Activated CD4-positive, alpha-beta T cell treated with anti-CD3 and anti-CD28 coated beads, Interleukin-2, amount 50 U/mL, for 1 hour (primary cell): ENCODE data around the gene DNLZ.
"Not testable (repeated sequence)": the region's sequence is repeated elsewhere in the genome, so short reads cannot be mapped to it uniquely, and the experiment has no call there.

ENCODE experiments used
- DNase-seq: peaks from one replicate; pipeline ENCODE4 v3.0.0-alpha.2; 2020

DNLZ gene

GRCh38 chr9:136363106-136363948 lies at the start of gene DNLZ:
DNLZ (minus strand) TSS chr9:136363744; CDS start chr9:136363714, 30 bp downstream.
- peak; percentile 92 for DNase-seq

DNA sequence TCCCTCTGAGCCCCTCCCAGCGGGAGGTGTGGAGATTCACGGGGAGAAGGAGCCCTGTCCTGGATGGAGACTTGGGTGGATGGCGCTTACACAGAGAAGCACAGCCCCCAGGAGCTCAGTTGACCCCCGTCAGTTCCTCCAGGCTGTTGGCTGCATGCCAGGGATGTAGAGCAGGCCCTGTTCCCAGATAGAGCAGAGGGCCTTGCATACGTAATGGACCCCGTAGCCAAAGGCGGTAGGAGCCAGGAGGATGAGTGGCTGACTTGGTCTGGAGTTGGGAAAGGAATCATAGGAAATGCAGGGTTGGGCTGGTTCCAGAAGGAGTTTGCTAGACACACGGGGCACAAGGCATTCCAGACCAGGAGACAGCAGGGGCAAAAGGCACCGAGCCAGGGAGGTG lies 49.4 kb upstream of the DNLZ start:
- DNase-seq: no peak

- DNase-seq: no peak
Measured at GRCh38 chr9:136411378-136411777, 47.8 kb upstream of the DNLZ start.

DNA sequence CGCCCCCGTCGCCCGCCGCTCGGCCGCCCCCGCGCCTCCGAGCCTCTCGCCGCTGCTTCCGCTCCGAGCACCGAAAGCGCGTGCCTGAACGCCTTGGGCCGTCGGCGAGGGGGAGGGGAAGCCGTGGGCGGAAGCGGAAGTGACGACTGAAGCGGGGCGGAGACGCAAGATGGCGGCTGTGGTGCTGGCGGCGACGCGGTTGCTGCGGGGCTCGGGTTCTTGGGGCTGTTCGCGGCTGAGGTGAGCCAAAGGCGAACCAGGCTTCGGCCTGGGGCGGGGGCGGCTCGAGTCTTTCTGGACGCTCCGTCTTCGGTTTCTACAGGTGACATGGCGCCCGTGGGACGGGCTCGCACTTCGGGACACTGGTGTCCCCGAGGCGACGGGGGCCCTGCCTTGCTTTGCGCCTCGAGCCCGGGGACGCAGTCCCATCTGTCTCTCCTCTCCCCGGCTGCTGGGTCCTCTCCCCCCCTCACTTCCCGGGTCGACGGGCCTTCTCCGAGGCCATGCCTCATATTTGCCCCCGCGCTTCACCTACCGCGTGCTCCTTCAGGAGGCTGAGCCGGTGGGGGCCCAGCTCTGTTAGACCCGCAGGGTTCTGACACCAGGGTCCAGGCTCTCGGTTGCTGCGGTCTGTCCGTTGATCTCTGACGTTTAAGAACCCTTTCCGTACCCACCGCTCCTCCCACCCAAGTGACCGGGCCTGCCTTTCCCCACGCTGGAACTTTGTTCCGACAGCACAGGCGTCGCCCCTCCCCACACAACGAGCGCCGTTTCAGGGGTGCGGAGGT lies 47.1 kb upstream of the DNLZ start, which contains the start of the genes ENTR1 and PMPCA:
Gene ENTR1 (minus strand): TSS at position 115 of the 788 bp plus-strand sequence. CDS start 217 bp downstream, outside the sequence.
Gene PMPCA (plus strand): TSS at position 159 of the 788 bp plus-strand sequence. CDS start 11 bp downstream, at position 170.
- peak; percentile 94 for DNase-seq

- peak; percentile 25 for DNase-seq
Measured at GRCh38 chr9:136409557-136410455, 46.3 kb upstream of the DNLZ start.

DNA sequence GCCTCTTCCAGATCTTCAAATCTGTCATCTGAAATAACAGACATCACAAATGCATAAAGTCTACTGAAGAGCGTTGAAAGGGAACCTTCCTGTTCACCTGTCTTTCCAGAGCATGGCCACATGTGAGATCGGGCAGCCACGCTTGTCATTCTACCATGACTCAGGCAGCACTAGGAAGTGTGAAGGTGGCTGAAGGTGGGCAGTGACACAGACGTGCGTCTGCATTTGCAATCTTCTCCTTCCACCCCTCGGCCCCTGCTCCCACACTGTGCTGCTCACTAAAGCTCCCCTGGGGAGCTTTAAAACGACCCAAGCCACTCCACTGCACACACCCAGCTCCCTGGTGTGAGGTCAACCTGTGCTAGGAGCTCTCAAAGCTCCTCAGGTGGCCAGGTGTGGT lies 44.4 kb upstream of the DNLZ start:
- DNase-seq: no peak

DNA sequence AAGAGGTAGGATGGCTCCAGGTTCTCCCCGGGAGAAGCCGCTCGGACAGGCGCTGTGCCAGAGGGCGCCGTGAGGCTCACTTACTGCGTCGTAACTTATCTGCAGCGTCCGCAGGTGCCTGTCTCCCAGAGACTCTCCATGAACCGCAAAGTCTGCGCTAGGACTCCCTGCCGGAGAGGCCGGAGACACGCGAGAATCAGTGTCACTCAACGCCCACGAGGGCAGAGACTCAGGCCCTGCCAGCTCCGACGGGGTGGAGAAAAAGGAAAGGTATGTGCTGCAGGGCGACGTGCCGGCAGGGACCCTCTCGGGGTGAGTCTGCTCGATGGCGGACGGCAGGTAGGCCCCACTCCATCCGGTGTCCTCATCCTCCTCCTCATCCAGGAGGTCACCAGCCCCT lies 43.5 kb upstream of the DNLZ start:
- DNase-seq: not testable (repeated sequence)

GRCh38 chr9:136405904-136406303 lies 42.4 kb upstream of the DNLZ start:
- not testable (repeated sequence) for DNase-seq

GRCh38 chr9:136405481-136405880 lies 41.9 kb upstream of the DNLZ start:
- no peak for DNase-seq

- no peak for DNase-seq
Measured at GRCh38 chr9:136404801-136405136, 41.2 kb upstream of the DNLZ start.

DNA sequence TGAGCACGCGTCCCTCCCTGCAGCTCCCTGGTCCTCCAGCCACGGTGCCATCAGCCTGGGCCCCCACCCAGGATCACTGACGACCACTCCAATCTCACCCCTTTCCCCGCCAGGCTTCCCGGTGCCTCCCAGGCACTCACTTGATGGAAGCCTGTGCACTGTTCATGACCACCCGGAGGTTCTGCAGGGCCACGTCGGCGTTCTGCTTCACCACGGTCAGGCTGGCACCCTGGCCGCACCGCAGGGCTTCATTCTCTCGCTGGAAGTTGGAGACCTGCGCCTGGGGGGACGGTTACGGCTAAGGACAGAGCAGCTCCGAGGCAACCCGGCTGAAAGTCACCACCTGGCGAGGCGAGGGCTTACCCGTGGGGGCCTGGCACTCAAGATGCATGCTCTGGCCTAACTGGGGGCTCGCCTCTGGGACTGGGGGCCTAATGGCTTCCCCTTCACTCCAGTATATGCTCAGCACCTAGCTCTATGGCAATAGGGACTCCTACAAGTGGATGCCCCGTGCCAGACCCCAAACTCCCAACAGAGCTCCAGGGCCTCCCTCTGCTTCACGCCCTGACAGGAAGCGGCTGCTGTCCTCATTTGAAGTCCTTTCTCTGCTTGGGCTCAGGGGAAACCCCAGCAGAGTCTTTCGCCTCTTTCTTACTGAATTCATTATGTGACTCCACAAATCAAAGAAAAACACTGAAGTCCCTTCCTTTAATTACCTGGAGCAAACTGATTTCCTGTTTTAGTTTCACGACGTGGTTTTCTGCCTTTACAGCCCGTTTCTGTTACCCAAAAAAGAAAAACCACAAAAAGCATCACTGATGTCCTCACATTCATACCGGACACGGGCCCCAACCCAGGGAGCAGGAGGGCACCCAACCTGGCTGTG lies 40.6 kb upstream of the DNLZ start:
- no peak for DNase-seq

DNA sequence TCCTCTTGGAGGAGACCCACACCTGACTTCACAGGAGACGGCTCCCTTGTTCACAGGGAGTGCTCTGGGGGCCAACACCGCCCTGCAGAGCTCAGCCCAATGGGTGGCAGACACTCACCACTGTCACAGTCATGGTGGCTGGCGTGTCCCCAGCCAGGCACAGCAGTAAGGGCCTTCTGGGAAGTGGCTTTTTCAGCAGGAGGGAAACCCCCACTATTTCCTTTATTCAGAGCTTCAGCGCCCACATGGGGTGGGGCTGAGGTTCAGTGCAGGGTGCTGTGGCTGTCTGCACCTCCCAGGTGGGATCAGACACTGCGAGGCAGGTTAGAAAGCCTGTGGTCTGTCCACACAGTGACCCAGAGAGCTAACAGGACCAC lies 40.0 kb upstream of the DNLZ start:
- DNase-seq: peak; percentile 67

DNA sequence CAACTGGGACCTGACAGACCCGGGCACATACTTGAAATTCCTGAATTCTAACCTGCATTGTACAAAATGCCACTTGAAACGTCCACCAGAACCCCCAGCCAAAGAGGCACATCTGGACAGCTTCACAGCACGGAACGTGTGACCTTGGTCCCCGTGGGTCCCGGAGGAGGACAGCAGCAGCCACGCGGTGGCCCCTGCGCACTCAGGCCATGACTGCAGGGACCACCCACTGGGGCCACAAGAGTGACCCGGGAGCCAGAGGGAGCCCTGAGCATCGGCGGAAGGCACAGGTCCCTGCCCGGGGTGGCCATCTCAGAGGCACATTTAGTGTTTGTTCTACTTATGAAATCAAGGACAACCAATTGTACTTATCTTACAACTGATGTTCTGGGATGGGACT lies 38.5 kb upstream of the DNLZ start:
- DNase-seq: no peak

DNA sequence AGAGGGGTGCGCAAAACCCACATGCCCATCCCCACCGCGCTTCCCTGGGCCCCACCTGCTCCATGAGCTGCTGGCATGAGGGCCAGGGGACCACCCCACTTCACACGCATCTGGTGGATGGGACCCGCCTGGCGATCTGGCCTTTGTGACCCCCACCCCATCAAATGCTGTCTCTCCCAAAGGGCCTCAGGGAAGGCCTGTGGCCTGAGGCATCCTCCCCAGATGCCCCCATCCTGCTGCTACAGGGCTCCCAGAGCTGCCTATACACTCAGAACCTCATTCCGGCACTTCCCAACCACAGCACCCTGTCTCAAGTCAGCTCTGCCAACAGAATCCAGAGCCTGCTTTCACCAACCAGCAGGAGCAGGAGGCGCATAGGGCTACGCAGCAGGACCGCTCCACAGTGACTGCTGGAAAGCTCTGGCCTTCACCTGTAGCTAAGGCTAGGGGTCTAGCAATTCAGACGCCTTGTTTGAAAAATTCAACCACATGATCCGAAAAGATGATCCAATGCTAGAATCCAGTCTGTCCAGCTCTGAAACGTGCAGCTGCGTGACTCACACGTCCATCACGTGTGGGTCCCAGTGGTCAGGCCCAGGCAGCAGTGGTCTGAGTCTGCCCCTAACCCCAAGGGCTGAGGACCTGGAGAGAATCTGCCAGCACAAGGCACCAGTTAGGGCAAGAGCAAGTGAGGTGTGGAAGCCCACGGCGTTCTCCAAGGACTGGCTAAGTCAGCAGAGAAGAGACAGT lies 37.8 kb upstream of the DNLZ start:
- no peak for DNase-seq

- DNase-seq: peak; percentile 83
Measured at GRCh38 chr9:136400038-136400834, 36.7 kb upstream of the DNLZ start, which contains the start of gene SNAPC4. SNAPC4 (minus strand) TSS chr9:136400170; CDS start chr9:136398428, 1,742 bp downstream.

DNA sequence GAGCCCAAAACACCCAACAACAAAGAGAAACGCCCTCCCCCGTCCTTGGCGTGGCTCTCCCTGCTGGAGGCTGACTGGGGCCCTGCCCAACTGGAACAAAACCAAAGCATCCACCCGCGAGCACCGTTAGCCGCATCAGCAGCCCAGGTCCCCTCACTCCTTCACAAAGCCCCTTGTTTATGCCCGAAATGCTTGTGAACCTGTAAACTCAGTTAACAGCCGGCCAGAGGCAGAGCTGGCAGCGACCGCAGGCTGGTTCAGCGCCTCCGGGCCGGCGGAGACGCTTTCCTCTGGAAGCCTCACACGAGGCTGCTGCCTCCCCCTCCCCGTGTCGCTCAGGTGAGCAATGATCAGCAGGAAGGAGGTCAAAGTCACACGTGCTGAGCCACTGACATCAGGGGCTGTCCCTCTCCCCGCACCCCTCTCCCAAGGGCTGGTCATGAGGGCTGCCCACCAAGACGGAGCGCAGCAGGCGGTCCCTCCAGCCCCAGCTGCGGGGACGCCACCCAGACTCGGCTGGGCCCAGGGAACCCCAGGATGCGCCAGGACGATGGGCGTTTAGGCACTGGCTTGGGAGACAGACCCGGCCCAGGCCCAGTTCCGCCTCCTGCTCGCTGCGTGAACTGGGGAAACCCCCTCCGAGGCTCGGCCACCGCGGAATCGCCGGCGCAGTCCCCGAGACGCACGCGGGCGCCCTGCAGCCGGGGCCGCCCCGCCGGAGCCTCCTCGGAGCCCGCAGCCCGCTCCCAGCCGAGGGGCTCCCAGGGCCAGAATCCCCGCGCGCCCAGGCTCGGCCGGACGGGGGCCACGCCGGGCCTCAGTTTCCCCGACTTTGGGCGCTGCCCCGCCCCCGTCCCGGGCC lies 35.9 kb upstream of the DNLZ start:
- DNase-seq: peak; percentile 25

DNA sequence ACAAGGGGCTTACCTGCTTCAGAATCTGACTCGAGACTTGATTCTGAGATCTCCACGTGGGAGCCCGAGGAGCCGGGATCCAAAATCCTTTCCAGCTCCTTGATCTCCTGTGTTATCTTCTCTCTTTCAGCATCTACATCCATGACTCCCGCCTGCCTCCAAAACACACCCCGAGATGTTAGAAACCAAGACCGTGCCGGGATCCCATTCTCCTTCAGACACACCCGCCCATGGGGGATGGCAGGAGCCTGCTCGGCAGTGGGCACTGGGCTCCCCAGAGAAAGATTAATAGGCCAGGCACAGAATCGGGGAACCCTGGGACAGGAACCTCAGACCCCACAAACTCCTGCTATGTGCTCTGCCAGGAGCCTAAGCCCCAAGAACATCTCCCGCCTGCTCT lies 34.7 kb upstream of the DNLZ start:
- DNase-seq: no peak

DNA sequence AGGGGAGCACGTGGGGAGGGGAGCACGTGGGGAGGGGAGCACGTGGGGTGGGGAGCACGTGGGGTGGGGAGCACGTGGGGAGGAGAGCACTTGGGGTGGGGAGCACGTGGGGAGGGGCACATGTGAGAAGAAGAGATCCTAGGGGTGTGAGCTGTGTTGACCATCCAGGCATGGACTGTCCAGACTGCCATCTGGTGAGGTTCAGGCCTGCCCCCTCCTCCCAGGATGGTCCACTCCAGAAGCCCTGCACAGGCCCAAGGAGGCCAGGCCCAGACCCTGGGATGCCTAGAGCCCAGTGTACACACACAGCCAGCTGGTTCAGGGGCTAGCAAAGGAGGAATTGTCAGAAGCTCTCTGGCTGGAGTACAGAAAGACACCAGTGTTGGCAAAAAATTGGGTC lies 34.1 kb upstream of the DNLZ start:
- DNase-seq: no peak

DNA sequence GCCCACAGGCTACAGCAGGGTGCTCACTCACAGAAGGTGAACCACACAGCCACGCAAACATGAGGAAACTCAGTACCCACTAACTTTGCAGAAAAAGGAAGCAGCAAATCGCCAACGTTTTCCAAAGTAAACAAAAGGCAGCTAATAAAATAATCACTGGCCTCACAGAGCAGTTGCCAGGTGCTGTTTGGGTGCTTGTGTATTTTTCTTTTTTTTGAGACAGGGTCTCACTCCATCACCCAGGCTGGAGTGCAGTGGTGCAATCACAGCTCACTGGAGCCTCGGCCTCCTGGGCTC lies 32.6 kb upstream of the DNLZ start:
- no peak for DNase-seq
